ENCODE results near the gene JADE2. TPM values are rescaled to one million over a fixed set of nuclear protein-coding genes. Genes with fewer than 3 reads are reported as not detected.

Gene JADE2
- total and polyA plus RNA-seq, 2 experiments from 2014 or later: 16.2 to 40.8 TPM

- DNase-seq (ENCODE audit: low spot score): no peak
- no peak for TF ChIP-seq ZNF331 (CRISPR knock-in tag; IDR thresholded peaks at IDR 0.05; ENCODE audit: low read depth)
- no peak for TF ChIP-seq JUNB (IDR thresholded peaks at IDR 0.05; ENCODE audit: unreplicated experiment)
- 0 out of 2 replicates have a peak, but pooled peaks cover 8% of the 10 kb centered on the region for H3K9me2 ChIP-seq (ENCODE audit: insufficient read depth)
- peak overlapping the region; percentile 43; the same call in 1 of the 2 replicates for H3K27ac ChIP-seq (ENCODE audit: low read depth)
- H3K36me3 ChIP-seq (ENCODE audit: insufficient read depth): no peaks in the 10 kb centered on the region
- no peak overlapping the region; the same call in 1 of the 2 replicates for H2AFZ ChIP-seq
- Mint-ChIP-seq H3K27me3 (ENCODE audit: insufficient read depth, low read depth, poor library complexity) (peaks cover 6% of the 10 kb centered on the region), H3K4me1 (peaks cover 43% of the 10 kb centered on the region), H3K27ac (peak overlapping the region; percentile 61; the same call in 1 of the 2 replicates), H3K36me3 (ENCODE audit: low read depth) (no peaks in the 10 kb centered on the region; the same call in 2 of the 3 replicates), H3K4me3 (no peak overlapping the region; the same call in 2 of the 3 replicates), H3K9me3 (no peaks in the 10 kb centered on the region)
- H3K4me1 ChIP-seq (ENCODE audit: insufficient read depth): peaks cover 36% of the 10 kb centered on the region
- no peaks in the 10 kb centered on the region for H3K27me3 ChIP-seq (ENCODE audit: insufficient read depth)
- H3F3A ChIP-seq (replicated peaks; ENCODE audit: low read depth): peaks cover 13% of the 10 kb centered on the region
- peak overlapping the region; percentile 23 for H3K4me2 ChIP-seq
- H4K20me1 ChIP-seq (replicated peaks; ENCODE audit: insufficient read depth): no peaks in the 10 kb centered on the region
- ATAC-seq: no peak
- no peak overlapping the region for H3K4me3 ChIP-seq
- no peaks in the 10 kb centered on the region for H3K79me2 ChIP-seq (replicated peaks; ENCODE audit: insufficient read depth)
Measured at GRCh38 chr5:134590992-134591659, 65.7 kb downstream of the JADE2 start.

GRCh38 chr5:134592141-134592746, 66.8 kb downstream of the JADE2 start:
- H3K36me3 Mint-ChIP-seq (ENCODE audit: low read depth): no peaks in the 10 kb centered on the region; the same call in 2 of the 3 replicates
- ATAC-seq: peak; percentile 96
- H3K27me3 ChIP-seq (ENCODE audit: insufficient read depth): no peaks in the 10 kb centered on the region
- 0 out of 2 replicates have a peak, but pooled peaks cover 8% of the 10 kb centered on the region for H3K9me2 ChIP-seq (ENCODE audit: insufficient read depth)
- no peaks in the 10 kb centered on the region for H3K9me3 Mint-ChIP-seq
- peak overlapping the region; percentile 98 for H3K27ac Mint-ChIP-seq
- TF ChIP-seq JUNB (IDR thresholded peaks at IDR 0.05; ENCODE audit: unreplicated experiment): no peak
- peak; percentile 6; the same call in 1 of the 2 replicates for TF ChIP-seq ZNF462 (CRISPR knock-in tag; IDR thresholded peaks at IDR 0.05)
- H3K4me3 ChIP-seq: peak overlapping the region; percentile 17; the same call in 1 of the 2 replicates
- peak overlapping the region; percentile 23 for H3K4me2 ChIP-seq
- H4K20me1 ChIP-seq (replicated peaks; ENCODE audit: insufficient read depth): no peaks in the 10 kb centered on the region
- H3K27me3 Mint-ChIP-seq (ENCODE audit: insufficient read depth, low read depth, poor library complexity): peaks cover 3% of the 10 kb centered on the region
- peak overlapping the region; percentile 44 for H3K4me3 Mint-ChIP-seq
- H3F3A ChIP-seq (replicated peaks; ENCODE audit: low read depth): peaks cover 9% of the 10 kb centered on the region; the same call in 1 of the 2 replicates
- no peaks in the 10 kb centered on the region for H3K36me3 ChIP-seq (ENCODE audit: insufficient read depth)
- H3K4me1 ChIP-seq (ENCODE audit: insufficient read depth): peaks cover 33% of the 10 kb centered on the region
- H2AFZ ChIP-seq: peak overlapping the region; percentile 0; the same call in 1 of the 2 replicates
- H3K4me1 Mint-ChIP-seq: peaks cover 37% of the 10 kb centered on the region
- peak; percentile 95 for DNase-seq (ENCODE audit: low spot score)
- peak overlapping the region; percentile 61 for H3K27ac ChIP-seq (ENCODE audit: low read depth)
- H3K79me2 ChIP-seq (replicated peaks; ENCODE audit: insufficient read depth): no peaks in the 10 kb centered on the region

Measured in GM23338 (cell line).